GM21515 (cell line): ENCODE measurements around the gene GPANK1.

Experiments used
- ATAC-seq: cut with Tn5 transposase; IDR thresholded peaks from one replicate; pipeline ENCODE4 v1.9.1; 2021; ENCODE audit not compliant: unreplicated experiment

GPANK1 gene

GRCh38 chr6:31621991-31622390, 42.8 kb downstream of the GPANK1 start:
- ATAC-seq: no peak

- ATAC-seq: no peak
Measured at GRCh38 chr6:31621320-31621939, 43.4 kb downstream of the GPANK1 start.

GRCh38 chr6:31620586-31621319, 44.0 kb downstream of the GPANK1 start, which contains the start of gene PRRC2A:
TSS of gene PRRC2A (plus strand) at chr6:31620715. CDS start at chr6:31622790, 2,075 bp downstream.
- ATAC-seq: peak; percentile 59

GRCh38 chr6:31619805-31620585, 44.8 kb downstream of the GPANK1 start:
- peak; percentile 79 for ATAC-seq

- no peak for ATAC-seq
Measured at GRCh38 chr6:31617010-31617409, 47.8 kb downstream of the GPANK1 start.

- no peak for ATAC-seq
Measured at GRCh38 chr6:31615748-31616147, 49.0 kb downstream of the GPANK1 start.

GRCh38 chr6:31614684-31615578, 49.9 kb downstream of the GPANK1 start, which contains the start of gene AIF1:
TSS of gene AIF1 (plus strand) at chr6:31615234. CDS start at chr6:31615330, 96 bp downstream.
- ATAC-seq: no peak

GRCh38 chr6:31614075-31614619, 50.6 kb downstream of the GPANK1 start:
- ATAC-seq: no peak
